Measurements from ENCODE around the gene HES7.

DNA sequence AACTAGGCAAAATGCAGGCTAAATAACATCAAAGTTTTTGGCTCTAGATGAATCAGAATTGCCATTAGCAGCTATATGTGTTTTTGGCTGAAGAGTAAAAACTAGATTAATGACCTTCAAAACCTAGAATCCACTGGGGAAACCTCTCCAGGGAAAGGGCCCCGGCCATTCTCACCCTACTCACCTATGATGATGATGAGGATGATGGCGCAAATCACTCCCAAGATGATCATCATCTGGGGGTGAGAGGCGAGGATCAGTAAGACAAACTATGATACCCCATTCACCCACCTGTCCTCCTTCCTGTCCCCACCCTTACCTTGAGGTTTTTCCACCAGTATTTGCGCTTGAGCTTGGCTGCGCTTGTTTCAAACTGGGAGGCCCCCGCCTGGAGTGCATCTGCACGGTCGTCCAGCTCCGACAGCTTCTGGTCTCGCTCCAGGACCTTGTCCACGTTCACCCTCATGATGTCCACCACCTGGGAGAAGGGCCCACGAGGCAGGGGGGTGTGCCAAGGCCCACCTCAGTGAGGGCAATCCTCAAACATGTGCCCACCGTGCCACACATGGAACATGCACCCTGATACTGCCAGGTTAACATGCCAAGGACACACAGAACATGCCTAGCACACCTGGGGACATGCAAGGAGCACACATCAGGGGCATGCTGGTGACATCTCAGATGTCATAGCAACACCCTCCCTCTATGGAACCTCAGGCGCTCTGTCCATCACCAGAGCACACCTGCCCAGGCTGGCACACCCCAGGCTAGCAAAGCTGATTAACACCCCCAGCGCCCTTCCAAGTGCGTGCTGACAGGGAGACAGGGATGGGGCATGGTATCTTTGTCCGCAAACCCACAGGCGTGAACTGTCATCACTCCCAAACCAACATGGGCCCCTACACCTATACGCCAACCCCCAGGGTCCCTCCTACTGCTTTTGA, 37.7 kb upstream of the HES7 start:
- TF ChIP-seq, protein P1, sequence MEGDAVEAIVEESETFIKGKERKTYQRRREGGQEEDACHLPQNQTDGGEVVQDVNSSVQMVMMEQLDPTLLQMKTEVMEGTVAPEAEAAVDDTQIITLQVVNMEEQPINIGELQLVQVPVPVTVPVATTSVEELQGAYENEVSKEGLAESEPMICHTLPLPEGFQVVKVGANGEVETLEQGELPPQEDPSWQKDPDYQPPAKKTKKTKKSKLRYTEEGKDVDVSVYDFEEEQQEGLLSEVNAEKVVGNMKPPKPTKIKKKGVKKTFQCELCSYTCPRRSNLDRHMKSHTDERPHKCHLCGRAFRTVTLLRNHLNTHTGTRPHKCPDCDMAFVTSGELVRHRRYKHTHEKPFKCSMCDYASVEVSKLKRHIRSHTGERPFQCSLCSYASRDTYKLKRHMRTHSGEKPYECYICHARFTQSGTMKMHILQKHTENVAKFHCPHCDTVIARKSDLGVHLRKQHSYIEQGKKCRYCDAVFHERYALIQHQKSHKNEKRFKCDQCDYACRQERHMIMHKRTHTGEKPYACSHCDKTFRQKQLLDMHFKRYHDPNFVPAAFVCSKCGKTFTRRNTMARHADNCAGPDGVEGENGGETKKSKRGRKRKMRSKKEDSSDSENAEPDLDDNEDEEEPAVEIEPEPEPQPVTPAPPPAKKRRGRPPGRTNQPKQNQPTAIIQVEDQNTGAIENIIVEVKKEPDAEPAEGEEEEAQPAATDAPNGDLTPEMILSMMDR (IDR thresholded peaks at IDR 0.05), result no peak
- TF ChIP-seq POLR2A (IDR thresholded peaks at IDR 0.05) (no peak), POLR2AphosphoS5 (IDR thresholded peaks at IDR 0.05) (no peak)
